HG02852 (cell line): ENCODE results near the gene WDFY4.

Experiments used
- ATAC-seq: cut with Tn5 transposase; IDR thresholded peaks from one replicate; pipeline ENCODE4 v1.9.1; 2021; ENCODE audit warnings: mild to moderate bottlenecking, moderate library complexity; ENCODE audit not compliant: unreplicated experiment

Gene WDFY4

GRCh38 chr10:48683868-48684267 is 805 bp upstream of the WDFY4 start:
- no peak for ATAC-seq

- ATAC-seq: no peak
Measured at GRCh38 chr10:48684463-48684791, 246 bp upstream of the WDFY4 start.

GRCh38 chr10:48685731-48686130 is 1.1 kb downstream of the WDFY4 start:
- no peak for ATAC-seq

- ATAC-seq: no peak
Measured at GRCh38 chr10:48690791-48691660, 6.4 kb downstream of the WDFY4 start.

GRCh38 chr10:48691812-48692528 is 7.3 kb downstream of the WDFY4 start:
- ATAC-seq: no peak

GRCh38 chr10:48692748-48693147 is 8.1 kb downstream of the WDFY4 start:
- no peak for ATAC-seq

GRCh38 chr10:48693206-48693605 is 8.5 kb downstream of the WDFY4 start:
- no peak for ATAC-seq

- no peak for ATAC-seq
Measured at GRCh38 chr10:48694371-48695030, 9.8 kb downstream of the WDFY4 start.

GRCh38 chr10:48695636-48696534 is 11.2 kb downstream of the WDFY4 start:
- no peak for ATAC-seq

- no peak for ATAC-seq
Measured at GRCh38 chr10:48696535-48696873, 11.8 kb downstream of the WDFY4 start.

GRCh38 chr10:48697091-48697490 is 12.4 kb downstream of the WDFY4 start:
- no peak for ATAC-seq

GRCh38 chr10:48697821-48698764 is 13.4 kb downstream of the WDFY4 start:
- no peak for ATAC-seq

- peak; percentile 42 for ATAC-seq
Measured at GRCh38 chr10:48699011-48699627, 14.4 kb downstream of the WDFY4 start.

- ATAC-seq: no peak
Measured at GRCh38 chr10:48700071-48700470, 15.4 kb downstream of the WDFY4 start.

- ATAC-seq: no peak
Measured at GRCh38 chr10:48700493-48700892, 15.8 kb downstream of the WDFY4 start.

- ATAC-seq: no peak
Measured at GRCh38 chr10:48701139-48701901, 16.6 kb downstream of the WDFY4 start.

GRCh38 chr10:48701941-48702340 is 17.3 kb downstream of the WDFY4 start:
- ATAC-seq: no peak

- ATAC-seq: no peak
Measured at GRCh38 chr10:48703531-48704122, 19.0 kb downstream of the WDFY4 start.
